B cell (primary cell): ENCODE measurements around the gene RHOBTB3. TPM values are rescaled to one million over a fixed set of nuclear protein-coding genes. Genes with fewer than 3 reads are reported as not detected.

Experiments used
- ATAC-seq: fragments of 200-7000 bp; cut with Tn5 transposase; one replicate; pipeline ENCODE4 v1.10.0; 2021; ENCODE audit warnings: low read depth, mild to moderate bottlenecking, moderate number of reproducible peaks, moderate library complexity
- CTCF ChIA-PET: fragments of 350-600 bp; sonication (Branson Sonifier 250); formaldehyde crosslinking; loops from one replicate; lab custom pipeline; 2021; ENCODE audit warnings: antibody characterized with exemption, inconsistent platforms; lab: Charles Lee
- POLR2A ChIA-PET: fragments of 350-600 bp; sonication (Branson Sonifier 250); formaldehyde crosslinking; loops from one replicate; lab custom pipeline; 2021; ENCODE audit warnings: antibody characterized with exemption; lab: Charles Lee
- DNase-seq: peaks from one replicate; pipeline ENCODE4 v3.0.0; 2013
- H2AFZ ChIP-seq: 2 replicates; pipeline ENCODE4 v1.6.1; 2012; ENCODE audit warnings: mild to moderate bottlenecking, low read depth, low read length; ENCODE audit not compliant: insufficient read depth, poor library complexity, severe bottlenecking
- H3K27ac ChIP-seq, 2 donors: 1 replicate in 1 of 2; 2 replicates in 1 of 2; pipeline ENCODE4 v1.5.1; 2012 to 2013; ENCODE audit warnings: low read length in 2 of 2, mild to moderate bottlenecking in 2 of 2, moderate library complexity in 1 of 2
- H3K27me3 ChIP-seq, 4 experiments: fragments of 200-600 bp in 1 of 4; sonication (generic) in 1 of 4; replicated peaks in 1 of 4; 1 replicate in 2 of 4; 2 replicates in 2 of 4; pipeline versions ENCODE4 v1.6.1 to v1.7.0; 2013 to 2016; ENCODE audit warnings: low read length in 3 of 4, mild to moderate bottlenecking in 2 of 4, mixed read lengths in 1 of 4, moderate library complexity in 1 of 4; ENCODE audit not compliant: insufficient read depth in 4 of 4, control insufficient read depth in 3 of 4; ENCODE audit errors: control extremely low read depth in 1 of 4
- H3K36me3 ChIP-seq, 2 experiments: replicated peaks in 1 of 2; 1 replicate in 1 of 2; 2 replicates in 1 of 2; pipeline versions ENCODE4 v1.6.1 to v1.7.1; 2013; ENCODE audit warnings: low read length in 1 of 2; ENCODE audit not compliant: insufficient read depth in 2 of 2, control insufficient read depth in 1 of 2; ENCODE audit errors: control extremely low read depth in 1 of 2, extremely low read depth in 1 of 2
- H3K4me1 ChIP-seq, 2 donors: fragments of 200-600 bp in 1 of 2; sonication (generic) in 1 of 2; 1 replicate in 1 of 2; 2 replicates in 1 of 2; pipeline versions ENCODE4 v1.5.1 to v1.6.1; 2013 to 2017; ENCODE audit warnings: low read length in 2 of 2; ENCODE audit not compliant: control insufficient read depth in 2 of 2, insufficient read depth in 2 of 2
- H3K4me2 ChIP-seq: replicated peaks from 2 replicates; pipeline ENCODE3; 2012; ENCODE audit warnings: mild to moderate bottlenecking, low read depth, low read length; ENCODE audit not compliant: poor library complexity, severe bottlenecking
- H3K4me3 ChIP-seq, 5 experiments: fragments of 200-600 bp in 1 of 5; sonication (generic) in 1 of 5; 1 replicate in 3 of 5; 2 replicates in 2 of 5; pipeline versions ENCODE4 v1.5.1 to v1.7.0; 2011 to 2016; ENCODE audit warnings: low read length in 4 of 5, mild to moderate bottlenecking in 4 of 5, low read depth in 2 of 5, control low read depth in 1 of 5, moderate library complexity in 1 of 5; ENCODE audit not compliant: insufficient read depth in 1 of 5; ENCODE audit errors: control extremely low read depth in 1 of 5, extremely low read depth in 1 of 5
- H3K79me2 ChIP-seq: fragments of 200-600 bp; sonication (generic); one replicate; pipeline ENCODE4 v1.6.0; 2016; ENCODE audit warnings: low read length; ENCODE audit not compliant: control insufficient read depth, insufficient read depth
- H3K9ac ChIP-seq: fragments of 200-600 bp; sonication (generic); 2 replicates; pipeline ENCODE4 v1.6.1; 2017; ENCODE audit warnings: mild to moderate bottlenecking, low read length, moderate library complexity
- H3K9me3 ChIP-seq, 3 donors: one replicate each; pipeline versions ENCODE4 v1.6.1 to v1.7.1; 2013; ENCODE audit warnings: low read length in 2 of 3; ENCODE audit not compliant: control insufficient read depth in 2 of 3, insufficient read depth in 1 of 3; ENCODE audit errors: control extremely low read depth in 1 of 3
- H4K20me1 ChIP-seq: 2 replicates; pipeline ENCODE4 v1.6.0; 2012; ENCODE audit warnings: mild to moderate bottlenecking, low read length; ENCODE audit not compliant: insufficient read depth, control insufficient read depth, poor library complexity, severe bottlenecking
- H3K27ac Mint-ChIP-seq: one replicate; pipeline ENCODE4 v1.8.0; 2021; ENCODE audit warnings: mixed read lengths
- H3K27me3 Mint-ChIP-seq: one replicate; pipeline ENCODE4 v1.8.0; 2021; ENCODE audit warnings: mixed read lengths
- H3K4me1 Mint-ChIP-seq: one replicate; pipeline ENCODE4 v1.8.0; 2021; ENCODE audit warnings: mixed read lengths
- H3K4me3 Mint-ChIP-seq: one replicate; pipeline ENCODE4 v1.8.0; 2021; ENCODE audit warnings: mixed read lengths
- H3K9me3 Mint-ChIP-seq: one replicate; pipeline ENCODE4 v1.8.0; 2022; ENCODE audit warnings: mixed read lengths; ENCODE audit not compliant: insufficient read depth
- CTCF ChIP-seq: fragments of 200-600 bp; IDR thresholded peaks from one replicate; pipeline ENCODE4 v1.8.0; 2022; ENCODE audit warnings: antibody characterized with exemption, mild to moderate bottlenecking
- EZH2 ChIP-seq: IDR thresholded peaks from 2 replicates; pipeline ENCODE4 v1.6.1; 2012; ENCODE audit warnings: borderline replicate concordance, low read depth, mild to moderate bottlenecking, moderate library complexity, low read length; ENCODE audit not compliant: insufficient read depth, poor library complexity, severe bottlenecking
- WGBS: methylation state at CpG from one replicate; pipeline ENCODE4 v1.1.5; 2013; ENCODE audit warnings: missing lambda C conversion rate; ENCODE audit not compliant: insufficient coverage; 5-methylcytosine and 5-hydroxymethylcytosine counted together
- intact Hi-C: fragments of 100-400 bp; cut with micrococcal nuclease; formaldehyde crosslinking; loops from one replicate; pipeline ENCODE4 v1.10.0; 2022
- polyA plus RNA-seq: library from polyadenylated mRNA; depleted of rRNA; stranded (reverse); fragments of >200 nt; gene quantifications from 2 replicates; pipeline ENCODE4 v1.2.3, GENCODE V29; 2012
- total RNA-seq, 2 donors: library from RNA; stranded (reverse); fragments of 120-200 nt in 1 of 2; gene quantifications; 1 replicate in 1 of 2; 2 replicates in 1 of 2; pipeline versions ENCODE4 v1.2.3 to v1.2.4, GENCODE V29; 2013 to 2022

RHOBTB3 gene
- total and polyA plus RNA-seq, 2 donors (not counting 1 experiment from before 2014, with no cell fraction given), result 1.7 to 5.0 TPM

DNA sequence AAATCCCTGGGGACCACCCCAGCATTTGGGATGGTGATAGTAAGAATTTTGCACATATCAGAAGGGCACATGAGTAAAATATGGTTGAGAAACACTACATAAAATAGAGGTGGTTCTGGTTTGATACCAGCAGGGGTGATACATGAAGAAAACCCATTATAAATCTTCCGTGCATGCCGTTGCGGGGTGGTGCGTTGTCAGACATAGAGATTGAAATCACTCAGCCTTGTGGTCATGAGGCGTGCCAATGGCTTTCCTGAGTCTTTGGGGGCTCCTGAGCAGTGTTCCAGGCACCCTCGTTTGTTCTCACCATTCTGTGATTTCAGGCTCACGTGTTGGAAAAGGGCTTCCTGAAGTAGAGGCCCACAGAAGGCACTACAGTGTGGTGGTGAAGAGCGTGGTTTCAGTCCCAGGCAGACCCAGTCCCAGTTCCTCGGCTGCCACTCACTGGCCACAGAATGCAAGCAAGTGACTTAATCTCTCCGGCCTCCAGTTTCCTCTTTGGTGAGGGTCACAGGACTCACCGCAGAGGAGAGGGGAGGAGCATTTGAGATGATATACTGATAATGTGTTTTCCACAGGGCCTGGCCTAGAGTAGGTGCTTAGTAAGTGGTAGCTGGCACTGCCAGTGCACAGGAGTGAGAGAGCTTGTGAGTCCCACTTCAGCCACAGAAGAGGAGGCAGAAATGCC lies 111.9 kb downstream of the RHOBTB3 start:
- peak overlapping the region; percentile 24 for H3K9ac ChIP-seq
- H3K27ac Mint-ChIP-seq, result peak overlapping the region; percentile 92
- peaks cover 30% of the 10 kb centered on the region for H3K4me1 Mint-ChIP-seq
- peak overlapping the region in 1 of 2 donors; percentile 10 for H3K27ac ChIP-seq
- ATAC-seq (peak; percentile 86), DNase-seq (peak; percentile 77)
- H3K27me3 ChIP-seq, result no peaks in the 10 kb centered on the region
- no peaks in the 10 kb centered on the region for H3K9me3 ChIP-seq
- intact Hi-C loops, result loop anchor here (1.0 to 2.0 kb wide), 5 partner anchors 20 to 199 kb away; partner anchors contain the start of gene GLRX
- H3K4me2 ChIP-seq, result peak overlapping the region; percentile 58
- no peaks in the 10 kb centered on the region for H3K79me2 ChIP-seq
- H4K20me1 ChIP-seq, result no peaks in the 10 kb centered on the region
- no peaks in the 10 kb centered on the region for H3K9me3 Mint-ChIP-seq
- H2AFZ ChIP-seq, result peak overlapping the region; percentile 74
- no peaks in the 10 kb centered on the region for H3K27me3 Mint-ChIP-seq
- ChIA-PET POLR2A (interaction anchor here (0.7 to 0.9 kb wide), 4 partner anchors 10 to 62 kb away, joined by 4 to 10 read pairs (median 6); no protein-coding TSS in a partner anchor), CTCF (interaction anchor here (0.8 to 22.8 kb wide), 14 partner anchors 8 to 208 kb away, joined by 3 to 748 read pairs (median 6); partner anchors contain the start of genes ELL2, GLRX and RFESD)
- TF ChIP-seq CTCF, result no peak
- no peak for TF ChIP-seq EZH2
- H3K4me3 ChIP-seq, result peak overlapping the region in 1 of 5 experiments; percentile 24
- H3K4me3 Mint-ChIP-seq, result peak overlapping the region; percentile 82
- no peaks in the 10 kb centered on the region for H3K36me3 ChIP-seq
- WGBS, result 21% methylated on average over 11 of the region's 11 CpGs
- peaks cover 16 to 18% of the 10 kb centered on the region in 2 donors for H3K4me1 ChIP-seq

- H3K79me2 ChIP-seq, result no peaks in the 10 kb centered on the region
- H3K9ac ChIP-seq, result no peak overlapping the region
- 89% methylated on average over 1 of the region's 3 CpGs for WGBS
- Mint-ChIP-seq H3K4me3 (no peak overlapping the region), H3K27ac (no peak overlapping the region), H3K9me3 (no peaks in the 10 kb centered on the region), H3K27me3 (no peaks in the 10 kb centered on the region), H3K4me1 (peaks cover 29% of the 10 kb centered on the region)
- DNase-seq (no peak), ATAC-seq (no peak)
- H3K4me2 ChIP-seq, result no peak overlapping the region
- H3K4me3 ChIP-seq, result no peak overlapping the region
- no peaks in the 10 kb centered on the region for H3K36me3 ChIP-seq
- intact Hi-C loops, result loop anchor here (1.0 to 2.0 kb wide), 5 partner anchors 21 to 199 kb away; partner anchors contain the start of gene GLRX
- ChIA-PET CTCF (interaction anchor here (0.6 to 22.8 kb wide), 15 partner anchors 9 to 316 kb away, joined by 3 to 748 read pairs (median 5); partner anchors contain the start of genes ELL2, GLRX and RFESD), POLR2A (interaction anchor here (0.7 to 0.9 kb wide), 4 partner anchors 9 to 63 kb away, joined by 4 to 10 read pairs (median 6); no protein-coding TSS in a partner anchor)
- H3K27me3 ChIP-seq, result no peaks in the 10 kb centered on the region
- peaks cover 16 to 18% of the 10 kb centered on the region in 2 donors for H3K4me1 ChIP-seq
- TF ChIP-seq CTCF (no peak), EZH2 (no peak)
- no peak overlapping the region for H3K27ac ChIP-seq
- no peaks in the 10 kb centered on the region for H3K9me3 ChIP-seq
- H2AFZ ChIP-seq, result no peak overlapping the region
- H4K20me1 ChIP-seq, result no peaks in the 10 kb centered on the region
These were observed 112.6 kb downstream of the RHOBTB3 start for GRCh38 chr5:95843733-95844223.
